Prostate gland (tissue), 2 donors: ENCODE measurements around the gene GRAMD1B. TPM values are rescaled to one million over a fixed set of nuclear protein-coding genes. Genes with fewer than 3 reads are reported as not detected.

Source experiments
- DNase-seq: peaks from one replicate; pipeline ENCODE4 v3.0.0-alpha.2; 2019; ENCODE audit warnings: low spot score
- H3K27ac ChIP-seq, 2 donors: fragments of 200-600 bp; sonication (generic); 2 replicates each; pipeline ENCODE4 v1.5.1; 2017 to 2019
- H3K27me3 ChIP-seq: fragments of 200-600 bp; sonication (generic); replicated peaks from 2 replicates; pipeline ENCODE4 v1.5.1; 2019; ENCODE audit not compliant: insufficient read depth
- H3K36me3 ChIP-seq, 2 donors: fragments of 200-600 bp; sonication (generic); 1 replicate in 1 of 2; 2 replicates in 1 of 2; pipeline versions ENCODE4 v1.5.1 to v1.8.1; 2017 to 2019
- H3K4me1 ChIP-seq: fragments of 200-600 bp; sonication (generic); replicated peaks from 2 replicates; pipeline ENCODE4 v1.5.1; 2019
- H3K4me3 ChIP-seq, 2 donors: fragments of 200-600 bp; sonication (generic); 2 replicates each; pipeline ENCODE4 v1.5.1; 2017 to 2019
- H3K9me3 ChIP-seq: fragments of 200-600 bp; sonication (generic); 2 replicates; pipeline ENCODE4 v1.5.1; 2017
- CTCF ChIP-seq, 4 experiments: fragments of 200-600 bp in 2 of 4; fragments of 450-650 bp in 2 of 4; sonication (generic) in 2 of 4; IDR thresholded peaks; 1 replicate in 3 of 4; 2 replicates in 1 of 4; pipeline ENCODE4 v1.5.1; 2016 to 2019; ENCODE audit warnings: antibody characterized with exemption in 4 of 4, mild to moderate bottlenecking in 2 of 4, moderate library complexity in 2 of 4
- POLR2A ChIP-seq: fragments of 450-650 bp; IDR thresholded peaks from one replicate; pipeline ENCODE4 v1.6.1; 2016; ENCODE audit warnings: antibody characterized with exemption, mild to moderate bottlenecking
- POLR2AphosphoS5 ChIP-seq: sonication (generic); formaldehyde crosslinking; IDR thresholded peaks from one replicate; pipeline ENCODE4 v1.6.1; 2017; ENCODE audit warnings: antibody characterized with exemption
- WGBS: methylation state at CpG from one replicate; pipeline ENCODE4 v1.1.5; 2018; 5-methylcytosine and 5-hydroxymethylcytosine counted together
- intact Hi-C: fragments of 100-400 bp; cut with DNase I; formaldehyde crosslinking; loops from one replicate; pipeline ENCODE4 v1.14.2; 2022
- total RNA-seq, 2 donors: library from RNA; depleted of rRNA; stranded (reverse); fragments of >200 nt; gene quantifications; one replicate each; pipeline ENCODE4 v1.1.0, GENCODE V29; 2016

Gene GRAMD1B
- total RNA-seq, 2 donors from 2014 or later = 4.5 to 27.2 TPM

- 97% methylated on average over 8 of the region's 8 CpGs for WGBS
- Histone ChIP-seq H3K27me3 (no peaks in the 10 kb centered on the region), H3K27ac (no peak overlapping the region), H3K4me3 (no peak overlapping the region), H3K9me3 (no peaks in the 10 kb centered on the region), H3K4me1 (no peaks in the 10 kb centered on the region), H3K36me3 (no peaks in the 10 kb centered on the region)
- TF ChIP-seq POLR2AphosphoS5 (no peak), CTCF (IDR thresholded peaks at IDR 0.05) (no peak), POLR2A (no peak)
- intact Hi-C loops = no loop called here
- no peak for DNase-seq
Measured at GRCh38 chr11:123594188-123594901, 164.3 kb downstream of the GRAMD1B start.

- intact Hi-C loops = no loop called here
- Histone ChIP-seq H3K4me3 (no peak overlapping the region), H3K27me3 (no peaks in the 10 kb centered on the region), H3K4me1 (no peaks in the 10 kb centered on the region), H3K9me3 (no peaks in the 10 kb centered on the region), H3K36me3 (no peaks in the 10 kb centered on the region), H3K27ac (no peak overlapping the region)
- WGBS = 90% methylated on average over 4 of the region's 4 CpGs
- TF ChIP-seq CTCF (IDR thresholded peaks at IDR 0.05) = no peak
- no peak for TF ChIP-seq POLR2AphosphoS5
- TF ChIP-seq POLR2A = no peak
- no peak for DNase-seq
Measured at GRCh38 chr11:123594921-123595320, 164.9 kb downstream of the GRAMD1B start.

GRCh38 chr11:123597859-123598258 is 167.8 kb downstream of the GRAMD1B start:
- intact Hi-C loops = no loop called here
- no peaks in the 10 kb centered on the region for H3K4me1 ChIP-seq
- no peak overlapping the region for H3K4me3 ChIP-seq
- TF ChIP-seq POLR2A = no peak
- no peaks in the 10 kb centered on the region for H3K27me3 ChIP-seq
- no peak overlapping the region for H3K27ac ChIP-seq
- WGBS = 92% methylated on average over 2 of the region's 2 CpGs
- DNase-seq = no peak
- H3K9me3 ChIP-seq = no peaks in the 10 kb centered on the region
- H3K36me3 ChIP-seq = no peaks in the 10 kb centered on the region

GRCh38 chr11:123601136-123601535 is 171.1 kb downstream of the GRAMD1B start:
- Histone ChIP-seq H3K9me3 (no peaks in the 10 kb centered on the region), H3K36me3 (no peaks in the 10 kb centered on the region), H3K27me3 (no peaks in the 10 kb centered on the region), H3K4me3 (no peak overlapping the region), H3K4me1 (no peaks in the 10 kb centered on the region), H3K27ac (no peak overlapping the region)
- intact Hi-C loops = no loop called here
- 85% methylated on average over 4 of the region's 4 CpGs for WGBS
- no peak for DNase-seq
- TF ChIP-seq POLR2AphosphoS5 (no peak), CTCF (IDR thresholded peaks at IDR 0.05) (no peak), POLR2A (no peak)

GRCh38 chr11:123601743-123602142 is 171.7 kb downstream of the GRAMD1B start:
- no peak for TF ChIP-seq POLR2AphosphoS5
- TF ChIP-seq POLR2A = no peak
- no peak for TF ChIP-seq CTCF (IDR thresholded peaks at IDR 0.05)
- H3K27me3 ChIP-seq = no peaks in the 10 kb centered on the region
- no peak overlapping the region for H3K4me3 ChIP-seq
- intact Hi-C loops = no loop called here
- DNase-seq = no peak
- H3K36me3 ChIP-seq = no peaks in the 10 kb centered on the region
- no peaks in the 10 kb centered on the region for H3K4me1 ChIP-seq
- no peak overlapping the region for H3K27ac ChIP-seq
- 89% methylated on average over 4 of the region's 4 CpGs for WGBS
- H3K9me3 ChIP-seq = no peaks in the 10 kb centered on the region
